Lower lobe of right lung (tissue), 2 donors: Measurements from ENCODE around the gene DAAM2. TPM values are rescaled to one million over a fixed set of nuclear protein-coding genes. Genes with fewer than 3 reads are reported as not detected.

Experiments used
- ATAC-seq, 2 donors: fragments of 200-7000 bp; cut with Tn5 transposase; one replicate each; pipeline ENCODE4 v1.9.1; 2020 to 2022; ENCODE audit warnings: mild to moderate bottlenecking in 2 of 2, moderate library complexity in 2 of 2
- DNase-seq: peaks from one replicate; pipeline ENCODE4 v3.0.0-alpha.2; 2020
- H3K27ac ChIP-seq: fragments of 200-600 bp; one replicate; pipeline ENCODE4 v1.8.0; 2022
- H3K27me3 ChIP-seq: fragments of 200-600 bp; one replicate; pipeline ENCODE4 v1.8.0; 2022; ENCODE audit warnings: low read depth
- H3K36me3 ChIP-seq: fragments of 200-600 bp; one replicate; pipeline ENCODE4 v1.8.0; 2022; ENCODE audit warnings: mild to moderate bottlenecking
- H3K4me1 ChIP-seq: fragments of 200-600 bp; one replicate; pipeline ENCODE4 v1.8.0; 2022
- H3K4me3 ChIP-seq: fragments of 200-600 bp; one replicate; pipeline ENCODE4 v1.8.0; 2022; ENCODE audit warnings: mild to moderate bottlenecking
- H3K9me3 ChIP-seq: fragments of 200-600 bp; one replicate; pipeline ENCODE4 v1.8.0; 2022
- CTCF ChIP-seq: fragments of 200-600 bp; IDR thresholded peaks from one replicate; pipeline ENCODE4 v1.8.0; 2022; ENCODE audit warnings: antibody characterized with exemption, mild to moderate bottlenecking
- intact Hi-C: fragments of 100-400 bp; cut with DNase I; formaldehyde crosslinking; loops from one replicate; pipeline ENCODE4 v1.11.0; 2022
- total RNA-seq: library from RNA; stranded (reverse); fragmentation: NEBNext Ultra II Directional; extraction: Animal tissue kit (Norgen Biotek cat#: 25700); gene quantifications from one replicate; pipeline ENCODE4 v1.2.1, GENCODE V29; 2021
- donor health status: DM: no; HTN: yes; CAD: no; lungs with severe emphysema.

The DAAM2 gene
- total RNA-seq, 1 donor from 2014 or later, result 29.0 TPM

- intact Hi-C loops, result no loop called here
- H3K27ac ChIP-seq, result no peak overlapping the region
- no peak for DNase-seq
- no peak overlapping the region for H3K4me3 ChIP-seq
- H3K36me3 ChIP-seq, result no peaks in the 10 kb centered on the region
- no peak for TF ChIP-seq CTCF
- H3K27me3 ChIP-seq, result no peaks in the 10 kb centered on the region
- no peaks in the 10 kb centered on the region for H3K4me1 ChIP-seq
- H3K9me3 ChIP-seq, result no peaks in the 10 kb centered on the region
- ATAC-seq, result no peak
These were observed 23.2 kb upstream of the DAAM2 start for GRCh38 chr6:39769012-39769411.

GRCh38 chr6:39770446-39770845, 21.7 kb upstream of the DAAM2 start:
- Histone ChIP-seq H3K4me1 (no peaks in the 10 kb centered on the region), H3K9me3 (no peaks in the 10 kb centered on the region), H3K4me3 (no peak overlapping the region), H3K36me3 (no peaks in the 10 kb centered on the region), H3K27me3 (no peaks in the 10 kb centered on the region), H3K27ac (no peak overlapping the region)
- ATAC-seq (no peak), DNase-seq (no peak)
- intact Hi-C loops, result no loop called here
- TF ChIP-seq CTCF, result no peak

- Histone ChIP-seq H3K4me3 (no peak overlapping the region), H3K36me3 (no peaks in the 10 kb centered on the region), H3K27ac (no peak overlapping the region), H3K9me3 (no peaks in the 10 kb centered on the region), H3K4me1 (no peaks in the 10 kb centered on the region), H3K27me3 (no peaks in the 10 kb centered on the region)
- intact Hi-C loops, result no loop called here
- no peak for DNase-seq
- no peak for ATAC-seq
- no peak for TF ChIP-seq CTCF
These were observed 19.5 kb upstream of the DAAM2 start for GRCh38 chr6:39772559-39773273.

GRCh38 chr6:39773782-39774181, 18.4 kb upstream of the DAAM2 start:
- intact Hi-C loops, result no loop called here
- Histone ChIP-seq H3K27ac (no peak overlapping the region), H3K4me1 (no peaks in the 10 kb centered on the region), H3K27me3 (no peaks in the 10 kb centered on the region), H3K36me3 (no peaks in the 10 kb centered on the region), H3K9me3 (no peaks in the 10 kb centered on the region), H3K4me3 (no peak overlapping the region)
- ATAC-seq (no peak), DNase-seq (no peak)
- no peak for TF ChIP-seq CTCF

GRCh38 chr6:39776581-39776980, 15.6 kb upstream of the DAAM2 start:
- Histone ChIP-seq H3K9me3 (no peaks in the 10 kb centered on the region), H3K36me3 (no peaks in the 10 kb centered on the region), H3K27me3 (no peaks in the 10 kb centered on the region), H3K4me3 (no peak overlapping the region), H3K27ac (no peak overlapping the region), H3K4me1 (no peaks in the 10 kb centered on the region)
- intact Hi-C loops, result no loop called here
- ATAC-seq (no peak), DNase-seq (no peak)
- no peak for TF ChIP-seq CTCF
